Stomach (tissue), 9 donors: Measurements from ENCODE around the gene RBM15. TPM values are rescaled to one million over a fixed set of nuclear protein-coding genes. Genes with fewer than 3 reads are reported as not detected.
A peak's percentile ranks its signal among the peaks of the same experiment; 100 is the strongest.

Experiments
- DNase-seq, 2 donors: peaks; one replicate each; pipeline versions ENCODE4 v3.0.0 to v3.0.0-alpha.2; 2013 to 2019
- H3K27ac ChIP-seq, 5 donors: fragments of 200-600 bp in 4 of 5; sonication (generic) in 4 of 5; one replicate each; pipeline ENCODE4 v1.5.1; 2013 to 2019; ENCODE audit warnings: mild to moderate bottlenecking in 1 of 5, moderate library complexity in 1 of 5
- H3K27me3 ChIP-seq, 3 donors: fragments of 200-600 bp; sonication (generic); one replicate each; pipeline ENCODE4 v1.5.1; 2017 to 2019; ENCODE audit warnings: mixed run types in 1 of 3
- H3K36me3 ChIP-seq, 4 donors: fragments of 200-600 bp; sonication (generic); 1 replicate in 3 of 4; 2 replicates in 1 of 4; pipeline ENCODE4 v1.5.1; 2016 to 2019
- H3K4me1 ChIP-seq, 4 donors: fragments of 200-600 bp; sonication (generic); one replicate each; pipeline ENCODE4 v1.5.1; 2016 to 2019
- H3K4me3 ChIP-seq, 4 donors: fragments of 200-600 bp; sonication (generic) in 3 of 4; one replicate each; pipeline ENCODE4 v1.5.1; 2016 to 2019; ENCODE audit warnings: mild to moderate bottlenecking in 1 of 4
- H3K9me3 ChIP-seq, 4 donors: fragments of 200-600 bp; sonication (generic); one replicate each; pipeline ENCODE4 v1.5.1; 2016 to 2019
- CTCF ChIP-seq, 7 experiments: fragments of 450-650 bp in 4 of 7; fragments of 200-600 bp in 3 of 7; sonication (generic) in 3 of 7; IDR thresholded peaks; one replicate each; pipeline ENCODE4 v1.5.1; 2016 to 2019; ENCODE audit warnings: antibody characterized with exemption in 7 of 7, control low read depth in 2 of 7, mild to moderate bottlenecking in 1 of 7
- EP300 ChIP-seq: sonication (generic); formaldehyde crosslinking; IDR thresholded peaks from one replicate; pipeline ENCODE4 v1.6.1; 2017; ENCODE audit warnings: antibody characterized with exemption
- POLR2A ChIP-seq, 4 donors: fragments of 450-650 bp; IDR thresholded peaks; one replicate each; pipeline ENCODE4 v1.6.1; 2016; ENCODE audit warnings: antibody characterized with exemption in 4 of 4, control low read depth in 2 of 4, mild to moderate bottlenecking in 1 of 4, moderate library complexity in 1 of 4
- POLR2AphosphoS5 ChIP-seq, 3 donors: sonication (generic); formaldehyde crosslinking; IDR thresholded peaks; one replicate each; pipeline ENCODE4 v1.6.1; 2016; ENCODE audit warnings: antibody characterized with exemption in 3 of 3
- WGBS, 5 donors: extraction: QIAGEN DNeasy Blood & Tissue Kit in 3 of 5; methylation state at CpG; one replicate each; pipeline versions ENCODE4 v1.1.5 to v1.1.7; 2013 to 2018; 5-methylcytosine and 5-hydroxymethylcytosine counted together
- intact Hi-C: fragments of 100-400 bp; cut with DNase I; formaldehyde crosslinking; loops from one replicate; pipeline ENCODE4 v1.15.1; 2023; ENCODE audit warnings: low total_unique reads
- polyA plus RNA-seq, 3 donors: library from polyadenylated mRNA; stranded (reverse); fragments of 200-250 nt; gene quantifications; one replicate each; pipeline ENCODE4 v1.2.3, GENCODE V29; 2013
- total RNA-seq, 5 donors: library from RNA; depleted of rRNA; stranded (reverse); fragments of >200 nt; gene quantifications; one replicate each; pipeline versions ENCODE4 v1.1.0 to v1.2.3, GENCODE V29; 2014 to 2016
- donor health status: healthy with polysubstance abuse.
- donor health status: Bipolar disorder and iron deficiency.
- donor health status: healthy.

RBM15 gene
- total and polyA plus RNA-seq, 8 donors = 1.5 to 58.6 (median 34.1) TPM

GRCh38 chr1:110348771-110349170 is 9.6 kb downstream of the RBM15 start:
- DNase-seq = peak in 1 of 2 donors; percentile 9
- H3K27ac ChIP-seq = no peak overlapping the region
- peaks cover 0 to 28% (median 18%) of the 10 kb centered on the region in 4 donors for H3K36me3 ChIP-seq
- intact Hi-C loops = loop anchor here (10.0 kb wide), 1 partner anchor 56 kb away; the partner anchor contains the start of gene LAMTOR5
- peaks cover 40 to 82% (median 68%) of the 10 kb centered on the region in 4 donors for H3K4me1 ChIP-seq
- H3K27me3 ChIP-seq = no peaks in the 10 kb centered on the region
- no peak overlapping the region for H3K4me3 ChIP-seq
- TF ChIP-seq POLR2AphosphoS5 (IDR thresholded peaks at IDR 0.05) (no peak), POLR2A (IDR thresholded peaks at IDR 0.05) (no peak), CTCF (IDR thresholded peaks at IDR 0.05) (no peak), EP300 (no peak)
- H3K9me3 ChIP-seq = no peaks in the 10 kb centered on the region

- Histone ChIP-seq H3K4me1 (peaks cover 31 to 69% (median 53%) of the 10 kb centered on the region in 4 donors), H3K36me3 (peaks cover 0 to 28% (median 16%) of the 10 kb centered on the region in 4 donors), H3K27ac (no peak overlapping the region), H3K4me3 (no peak overlapping the region), H3K9me3 (no peaks in the 10 kb centered on the region), H3K27me3 (no peaks in the 10 kb centered on the region)
- no peak for TF ChIP-seq CTCF (IDR thresholded peaks at IDR 0.05)
- TF ChIP-seq POLR2A (IDR thresholded peaks at IDR 0.05) = no peak
- WGBS, 5 donors = 88 to 98% (median 94%) methylated on average over 2 of the region's 2 CpGs
- DNase-seq = no peak
- intact Hi-C loops = no loop called here
Measured at GRCh38 chr1:110350360-110350759, 11.2 kb downstream of the RBM15 start.

DNA sequence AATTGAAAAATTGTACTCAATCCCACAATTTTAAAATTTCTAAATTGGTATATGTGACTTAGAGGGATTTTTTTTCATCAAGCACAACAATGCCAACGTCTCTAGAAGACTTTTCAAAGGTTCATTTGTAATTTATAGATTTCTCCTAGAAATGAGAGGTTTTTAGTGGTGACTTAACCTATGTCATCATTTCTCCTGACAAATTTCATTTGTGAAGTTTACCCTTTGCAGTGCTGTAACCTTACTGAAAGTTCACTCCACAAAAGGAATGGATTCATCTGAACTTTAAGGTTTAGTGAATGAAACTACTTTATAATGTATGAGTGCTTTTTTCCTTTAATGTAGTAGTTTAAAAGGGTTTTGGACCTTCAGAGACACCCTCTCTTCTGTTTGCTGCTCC is 16.1 kb downstream of the RBM15 start:
- Histone ChIP-seq H3K4me1 (peaks cover 6 to 43% (median 16%) of the 10 kb centered on the region in 4 donors), H3K36me3 (peaks cover 0 to 22% (median 13%) of the 10 kb centered on the region in 4 donors), H3K4me3 (no peak overlapping the region), H3K9me3 (no peaks in the 10 kb centered on the region), H3K27ac (no peak overlapping the region), H3K27me3 (no peaks in the 10 kb centered on the region)
- intact Hi-C loops = no loop called here
- TF ChIP-seq CTCF (IDR thresholded peaks at IDR 0.05) (no peak), POLR2A (IDR thresholded peaks at IDR 0.05) (no peak)
- WGBS, 5 donors = 42 to 74% (median 68%) methylated on average over 1 of the region's 1 CpG
- DNase-seq = no peak

GRCh38 chr1:110356379-110356778 is 17.2 kb downstream of the RBM15 start:
- H3K4me1 ChIP-seq = peaks cover 0 to 32% (median 6%) of the 10 kb centered on the region in 4 donors
- no peak for DNase-seq
- H3K27me3 ChIP-seq = no peaks in the 10 kb centered on the region
- no peak for TF ChIP-seq CTCF (IDR thresholded peaks at IDR 0.05)
- TF ChIP-seq POLR2AphosphoS5 (IDR thresholded peaks at IDR 0.05) = no peak
- TF ChIP-seq POLR2A (IDR thresholded peaks at IDR 0.05) = no peak
- TF ChIP-seq EP300 = no peak
- intact Hi-C loops = no loop called here
- no peak overlapping the region for H3K4me3 ChIP-seq
- H3K36me3 ChIP-seq = peaks cover 0 to 26% (median 14%) of the 10 kb centered on the region in 4 donors
- no peak overlapping the region for H3K27ac ChIP-seq
- 60 to 70% (median 63%) methylated on average over 2 of the region's 2 CpGs for WGBS, 5 donors
- H3K9me3 ChIP-seq = no peaks in the 10 kb centered on the region
